K562 (cell line): Measurements from ENCODE around the gene LY6G6F. TPM values are rescaled to one million over a fixed set of nuclear protein-coding genes. Genes with fewer than 3 reads are reported as not detected.

ENCODE experiments used
- ATF7 ChIP-seq: fragments of 450-650 bp; IDR thresholded peaks from 2 replicates; pipeline ENCODE4 v1.7.1; 2014; ENCODE audit warnings: mild to moderate bottlenecking, moderate library complexity
- BRF2 ChIP-seq: IDR thresholded peaks from 3 replicates; pipeline ENCODE4 v1.6.1; 2011; ENCODE audit warnings: borderline replicate concordance, mild to moderate bottlenecking; ENCODE audit not compliant: insufficient read length, insufficient read depth
- GTF2F1 ChIP-seq: IDR thresholded peaks from 2 replicates; pipeline ENCODE4 v1.6.1; 2011; ENCODE audit warnings: low read depth, low read length, improper control_type of control experiment
- HSF4 ChIP-seq: fragments of 250-450 bp; sonication (Bioruptor Pico); IDR thresholded peaks from 2 replicates; pipeline ENCODE4 v2.1.2; 2022; ENCODE audit warnings: mild to moderate bottlenecking, moderate library complexity, borderline replicate concordance
- MEIS2 ChIP-seq: fragments of 450-650 bp; IDR thresholded peaks from 2 replicates; pipeline ENCODE4 v1.6.1; 2014; ENCODE audit warnings: mild to moderate bottlenecking; ENCODE audit not compliant: partially characterized antibody
- POLR2A ChIP-seq: fragments of 450-650 bp; conservative IDR thresholded peaks from 2 replicates; pipeline ENCODE4 v1.6.1; 2016
- PTBP1 ChIP-seq: fragments of 200-400 bp; formaldehyde crosslinking; IDR thresholded peaks from 2 replicates; pipeline ENCODE4 v1.6.1; 2017; ENCODE audit warnings: low read depth, low read length
- RFX5 ChIP-seq: IDR thresholded peaks from 2 replicates; pipeline ENCODE4 v1.6.1; 2011; ENCODE audit warnings: low read depth, mild to moderate bottlenecking, improper control_type of control experiment, low read length
- TAF15 ChIP-seq: fragments of 200-400 bp; formaldehyde crosslinking; IDR thresholded peaks from 2 replicates; pipeline ENCODE4 v1.6.1; 2017; ENCODE audit warnings: mild to moderate bottlenecking, low read depth, low read length, moderate library complexity
- TRIM25 ChIP-seq: fragments of 450-650 bp; IDR thresholded peaks from 2 replicates; pipeline ENCODE4 v1.7.0; 2016; ENCODE audit warnings: borderline replicate concordance
- ZNF140 ChIP-seq: fragments of 250-450 bp; sonication (Bioruptor Pico); IDR thresholded peaks from 2 replicates; pipeline ENCODE4 v1.8.0; 2021; ENCODE audit warnings: moderate library complexity, mild to moderate bottlenecking, inconsistent platforms
- ZNF445 ChIP-seq: fragments of 250-450 bp; sonication (Bioruptor Pico); IDR thresholded peaks from 2 replicates; pipeline ENCODE4 v1.4.0; 2020; ENCODE audit warnings: low read depth, mild to moderate bottlenecking, moderate library complexity
- ZNF764 ChIP-seq: fragments of 250-450 bp; sonication (Bioruptor Pico); IDR thresholded peaks from 2 replicates; pipeline ENCODE4 v1.4.0; 2020; ENCODE audit warnings: low read depth, mild to moderate bottlenecking, moderate library complexity
- polyA plus RNA-seq, 8 experiments: library from polyadenylated mRNA; depleted of rRNA in 4 of 8; stranded (reverse) in 5 of 8; unstranded in 3 of 8; fragments of >200 nt; fragmentation: Nextera tagmentation in 2 of 8; fragmentation: Illumina TruSeq in 1 of 8; extraction: Ambion mirVana in 2 of 8; extraction: Trizol in 1 of 8; gene quantifications; 2 replicates each; pipeline versions ENCODE4 v1.2.1 to v1.2.3, GENCODE V29; 2011 to 2014; ENCODE audit warnings: inconsistent platforms in 1 of 8, missing spikeins in 1 of 8
- total RNA-seq, 7 experiments: library from RNA; depleted of rRNA in 6 of 7; stranded (reverse); fragments of >200 nt in 6 of 7; fragmentation: Illumina TruSeq in 2 of 7; extraction: Trizol in 2 of 7; gene quantifications; 2 replicates each; pipeline versions ENCODE4 v1.2.1 to v1.2.3, GENCODE V29; 2011 to 2021; ENCODE audit warnings: low replicate concordance in 1 of 7
- TF ChIP-seq, protein P1 (sequence below), 2 experiments: fragments of 450-650 bp; formaldehyde crosslinking in 1 of 2; IDR thresholded peaks; 2 replicates each; pipeline versions ENCODE4 v1.4.0 to v1.6.1; 2014 to 2020; ENCODE audit warnings: mild to moderate bottlenecking in 2 of 2, borderline replicate concordance in 1 of 2, low read depth in 1 of 2
- TF ChIP-seq, protein P2 (sequence below): sonication (generic); formaldehyde crosslinking; IDR thresholded peaks from 2 replicates; pipeline ENCODE4 v1.8.1; 2023; ENCODE audit warnings: mild to moderate bottlenecking, missing genetic modification reagents

The LY6G6F gene
- total and polyA plus RNA-seq, 9 of the 15 experiments (the other 6 are each of a cell fraction or from before 2014, with no cell fraction given): 0.14 to 0.50 (median 0.28) TPM; not detected in 2

GRCh38 chr6:31727034-31727716 is 20.5 kb downstream of the LY6G6F start (continued):
- TF ChIP-seq TRIM25 (no peak), ZNF764 (CRISPR knock-in tag) (0 out of 2 replicates have a peak, but pooled peaks have one; percentile 47), GTF2F1 (no peak), MEIS2 (peak; percentile 94), POLR2A (no peak), PTBP1 (no peak), RFX5 (no peak), ZNF445 (no peak), ATF7 (peak; percentile 49; the same call in 1 of the 2 replicates), HSF4 (CRISPR knock-in tag) (no peak), TAF15 (no peak), ZNF140 (CRISPR knock-in tag) (no peak), BRF2 (no peak)
- TF ChIP-seq, protein P1, sequence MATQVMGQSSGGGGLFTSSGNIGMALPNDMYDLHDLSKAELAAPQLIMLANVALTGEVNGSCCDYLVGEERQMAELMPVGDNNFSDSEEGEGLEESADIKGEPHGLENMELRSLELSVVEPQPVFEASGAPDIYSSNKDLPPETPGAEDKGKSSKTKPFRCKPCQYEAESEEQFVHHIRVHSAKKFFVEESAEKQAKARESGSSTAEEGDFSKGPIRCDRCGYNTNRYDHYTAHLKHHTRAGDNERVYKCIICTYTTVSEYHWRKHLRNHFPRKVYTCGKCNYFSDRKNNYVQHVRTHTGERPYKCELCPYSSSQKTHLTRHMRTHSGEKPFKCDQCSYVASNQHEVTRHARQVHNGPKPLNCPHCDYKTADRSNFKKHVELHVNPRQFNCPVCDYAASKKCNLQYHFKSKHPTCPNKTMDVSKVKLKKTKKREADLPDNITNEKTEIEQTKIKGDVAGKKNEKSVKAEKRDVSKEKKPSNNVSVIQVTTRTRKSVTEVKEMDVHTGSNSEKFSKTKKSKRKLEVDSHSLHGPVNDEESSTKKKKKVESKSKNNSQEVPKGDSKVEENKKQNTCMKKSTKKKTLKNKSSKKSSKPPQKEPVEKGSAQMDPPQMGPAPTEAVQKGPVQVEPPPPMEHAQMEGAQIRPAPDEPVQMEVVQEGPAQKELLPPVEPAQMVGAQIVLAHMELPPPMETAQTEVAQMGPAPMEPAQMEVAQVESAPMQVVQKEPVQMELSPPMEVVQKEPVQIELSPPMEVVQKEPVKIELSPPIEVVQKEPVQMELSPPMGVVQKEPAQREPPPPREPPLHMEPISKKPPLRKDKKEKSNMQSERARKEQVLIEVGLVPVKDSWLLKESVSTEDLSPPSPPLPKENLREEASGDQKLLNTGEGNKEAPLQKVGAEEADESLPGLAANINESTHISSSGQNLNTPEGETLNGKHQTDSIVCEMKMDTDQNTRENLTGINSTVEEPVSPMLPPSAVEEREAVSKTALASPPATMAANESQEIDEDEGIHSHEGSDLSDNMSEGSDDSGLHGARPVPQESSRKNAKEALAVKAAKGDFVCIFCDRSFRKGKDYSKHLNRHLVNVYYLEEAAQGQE (IDR thresholded peaks at IDR 0.05; ENCODE audit: borderline replicate concordance): no peak
- TF ChIP-seq, protein P1 (CRISPR knock-in tag; IDR thresholded peaks at IDR 0.05; ENCODE audit: low read depth): no peak
- TF ChIP-seq, protein P2, sequence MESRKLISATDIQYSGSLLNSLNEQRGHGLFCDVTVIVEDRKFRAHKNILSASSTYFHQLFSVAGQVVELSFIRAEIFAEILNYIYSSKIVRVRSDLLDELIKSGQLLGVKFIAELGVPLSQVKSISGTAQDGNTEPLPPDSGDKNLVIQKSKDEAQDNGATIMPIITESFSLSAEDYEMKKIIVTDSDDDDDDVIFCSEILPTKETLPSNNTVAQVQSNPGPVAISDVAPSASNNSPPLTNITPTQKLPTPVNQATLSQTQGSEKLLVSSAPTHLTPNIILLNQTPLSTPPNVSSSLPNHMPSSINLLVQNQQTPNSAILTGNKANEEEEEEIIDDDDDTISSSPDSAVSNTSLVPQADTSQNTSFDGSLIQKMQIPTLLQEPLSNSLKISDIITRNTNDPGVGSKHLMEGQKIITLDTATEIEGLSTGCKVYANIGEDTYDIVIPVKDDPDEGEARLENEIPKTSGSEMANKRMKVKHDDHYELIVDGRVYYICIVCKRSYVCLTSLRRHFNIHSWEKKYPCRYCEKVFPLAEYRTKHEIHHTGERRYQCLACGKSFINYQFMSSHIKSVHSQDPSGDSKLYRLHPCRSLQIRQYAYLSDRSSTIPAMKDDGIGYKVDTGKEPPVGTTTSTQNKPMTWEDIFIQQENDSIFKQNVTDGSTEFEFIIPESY (CRISPR knock-in tag): no peak
